NCI-H774 (cell line): ENCODE measurements around the gene DLX5.
"Not testable (repeated sequence)": the region's sequence is repeated elsewhere in the genome, so short reads cannot be mapped to it uniquely, and the experiment has no call there.

ENCODE experiments used
- DNase-seq: peaks from one replicate; lab custom pipeline; 2025; lab: John Stamatoyannopoulos, UW

DLX5 gene

GRCh38 chr7:97024209-97025129, at the start of gene DLX5:
TSS of gene DLX5 (minus strand) at chr7:97024831. CDS start at chr7:97024623, 208 bp downstream.
- DNase-seq, result peak; percentile 90

GRCh38 chr7:97072025-97072424, 47.4 kb upstream of the DLX5 start:
- not testable (repeated sequence) for DNase-seq

- peak; percentile 53 for DNase-seq
Observed at GRCh38 chr7:97064972-97065587, 40.4 kb upstream of the DLX5 start.

- DNase-seq, result no peak
Observed at GRCh38 chr7:97064020-97064419, 39.4 kb upstream of the DLX5 start.

- DNase-seq, result no peak
Observed at GRCh38 chr7:97043281-97043680, 18.6 kb upstream of the DLX5 start.

- DNase-seq, result no peak
Observed at GRCh38 chr7:97039374-97040065, 14.9 kb upstream of the DLX5 start.

- not testable (repeated sequence) for DNase-seq
Observed at GRCh38 chr7:97034213-97034852, 9.7 kb upstream of the DLX5 start.

- peak; percentile 80 for DNase-seq
Observed at GRCh38 chr7:97027427-97028234, 3.0 kb upstream of the DLX5 start.

GRCh38 chr7:97026715-97027426, 2.2 kb upstream of the DLX5 start:
- no peak for DNase-seq

- DNase-seq, result peak; percentile 61
Observed at GRCh38 chr7:97025983-97026714, 1.5 kb upstream of the DLX5 start.

- no peak for DNase-seq
Observed at GRCh38 chr7:97025130-97025499, 484 bp upstream of the DLX5 start.

GRCh38 chr7:97022491-97023306, 1.9 kb downstream of the DLX5 start:
- DNase-seq, result no peak

GRCh38 chr7:97021747-97022490, 2.7 kb downstream of the DLX5 start:
- no peak for DNase-seq

GRCh38 chr7:97020996-97021746, 3.5 kb downstream of the DLX5 start:
- no peak for DNase-seq

GRCh38 chr7:97020601-97020995, 4.0 kb downstream of the DLX5 start:
- no peak for DNase-seq

- DNase-seq, result no peak
Observed at GRCh38 chr7:97019710-97020225, 4.9 kb downstream of the DLX5 start.

GRCh38 chr7:97018791-97019531, 5.7 kb downstream of the DLX5 start:
- no peak for DNase-seq
